ENCODE measurements around the gene NPLOC4. TPM values are rescaled to one million over a fixed set of nuclear protein-coding genes. Genes with fewer than 3 reads are reported as not detected.
A peak's percentile ranks its signal among the peaks of the same experiment; 100 is the strongest.

The NPLOC4 gene
- total RNA-seq (2022) = 83.9 and 95.1 TPM in 2 replicates
- percentile 77 among the genes with signal in this experiment for Bru-seq, nascent RNA
- BruChase-seq, experiment 1, labeled RNA remaining after a 6-hour chase = percentile 87 among the genes with signal in this experiment
- percentile 82 among the genes with signal in this experiment for BruChase-seq, experiment 2, labeled RNA remaining after a 2-hour chase
- long read RNA-seq, full-length matches to known transcripts = 98 of 146 reads
- long read RNA-seq, partial matches to known transcripts = 8 of 146 reads
- long read RNA-seq, other reads (novel, unspliced or antisense) = 40 of 146 reads

- TF ChIP-seq, protein P1, sequence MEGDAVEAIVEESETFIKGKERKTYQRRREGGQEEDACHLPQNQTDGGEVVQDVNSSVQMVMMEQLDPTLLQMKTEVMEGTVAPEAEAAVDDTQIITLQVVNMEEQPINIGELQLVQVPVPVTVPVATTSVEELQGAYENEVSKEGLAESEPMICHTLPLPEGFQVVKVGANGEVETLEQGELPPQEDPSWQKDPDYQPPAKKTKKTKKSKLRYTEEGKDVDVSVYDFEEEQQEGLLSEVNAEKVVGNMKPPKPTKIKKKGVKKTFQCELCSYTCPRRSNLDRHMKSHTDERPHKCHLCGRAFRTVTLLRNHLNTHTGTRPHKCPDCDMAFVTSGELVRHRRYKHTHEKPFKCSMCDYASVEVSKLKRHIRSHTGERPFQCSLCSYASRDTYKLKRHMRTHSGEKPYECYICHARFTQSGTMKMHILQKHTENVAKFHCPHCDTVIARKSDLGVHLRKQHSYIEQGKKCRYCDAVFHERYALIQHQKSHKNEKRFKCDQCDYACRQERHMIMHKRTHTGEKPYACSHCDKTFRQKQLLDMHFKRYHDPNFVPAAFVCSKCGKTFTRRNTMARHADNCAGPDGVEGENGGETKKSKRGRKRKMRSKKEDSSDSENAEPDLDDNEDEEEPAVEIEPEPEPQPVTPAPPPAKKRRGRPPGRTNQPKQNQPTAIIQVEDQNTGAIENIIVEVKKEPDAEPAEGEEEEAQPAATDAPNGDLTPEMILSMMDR (IDR thresholded peaks at IDR 0.05; ENCODE audit: unreplicated experiment) = no peak
- Mint-ChIP-seq H3K4me3 (ENCODE audit: unreplicated experiment) (peak within 1 kb of the TSS; percentile 89), H3K9me3 (ENCODE audit: unreplicated experiment) (no peaks in the 10 kb centered on the region), H3K4me1 (ENCODE audit: insufficient read depth, unreplicated experiment) (peaks cover 9% of the 10 kb centered on the region), H3K36me3 (ENCODE audit: insufficient read depth, unreplicated experiment) (peaks cover 20% of the 10 kb centered on the region), H3K27me3 (ENCODE audit: insufficient read depth, unreplicated experiment) (no peaks in the 10 kb centered on the region), H3K27ac (ENCODE audit: low read depth, unreplicated experiment) (peak within 1 kb of the TSS; percentile 96)
- intact Hi-C loops (cut with micrococcal nuclease) = loop anchor here (1.0 to 2.0 kb wide), 2 partner anchors 30 to 47 kb away; partner anchors contain the start of genes ARL16, CCDC137 and OXLD1
- ChIA-PET POLR2A (interaction anchor here (0.6 to 5.7 kb wide), 22 partner anchors 10 to 291 kb away, joined by 3 to 65 read pairs (median 4); partner anchors contain the start of genes ARL16, BAHCC1, CCDC137 and FAAP100), CTCF (interaction anchor here (0.6 to 0.7 kb wide), 3 partner anchors 23 to 88 kb away, joined by 3 read pairs; no protein-coding TSS in a partner anchor)
- peak; percentile 86 for DNase-seq (ENCODE audit: unreplicated experiment)
- BruUV-seq (replicated peaks) = no TSS peak
These were observed at the start of gene NPLOC4, which contains the start of gene TSPAN10 for GRCh38 chr17:81636505-81637288. NPLOC4 (minus strand) TSS chr17:81637112; CDS start chr17:81636930, 182 bp downstream. TSPAN10 (plus strand) TSS chr17:81637196; CDS start chr17:81642413, 5,217 bp downstream.

DNA sequence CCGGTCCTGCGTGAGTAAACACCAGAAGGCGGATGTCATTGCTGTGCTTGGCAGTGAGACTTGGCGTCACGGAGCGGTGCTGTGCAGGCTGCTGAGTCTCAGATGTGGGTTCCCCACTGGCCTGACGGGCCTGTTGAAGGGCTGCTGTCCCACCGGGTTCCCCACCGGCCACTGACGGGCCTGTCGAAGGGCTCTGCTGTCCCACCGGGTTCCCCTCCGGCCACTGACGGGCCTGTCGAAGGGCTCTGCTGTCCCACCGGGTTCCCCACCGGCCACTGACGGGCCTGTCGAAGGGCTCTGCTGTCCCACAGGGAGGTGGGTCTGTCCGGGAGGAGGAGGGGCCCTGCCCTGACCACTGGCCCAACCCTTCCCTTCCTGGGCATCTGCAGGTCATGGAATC lies 49.7 kb upstream of the NPLOC4 start:
- no peaks in the 10 kb centered on the region for H3K9me3 Mint-ChIP-seq (ENCODE audit: unreplicated experiment)
- intact Hi-C loops (cut with micrococcal nuclease) = no loop called here
- peak overlapping the region; percentile 75 for H3K27ac Mint-ChIP-seq (ENCODE audit: low read depth, unreplicated experiment)
- H3K36me3 Mint-ChIP-seq (ENCODE audit: insufficient read depth, unreplicated experiment) = peaks cover 48% of the 10 kb centered on the region
- H3K4me1 Mint-ChIP-seq (ENCODE audit: insufficient read depth, unreplicated experiment) = peaks cover 5% of the 10 kb centered on the region
- no peaks in the 10 kb centered on the region for H3K27me3 Mint-ChIP-seq (ENCODE audit: insufficient read depth, unreplicated experiment)
- no peak for DNase-seq (ENCODE audit: unreplicated experiment)
- H3K4me3 Mint-ChIP-seq (ENCODE audit: unreplicated experiment) = no peak overlapping the region
- CTCF ChIA-PET = interaction anchor here (1.7 kb wide), 1 partner anchor 11 kb away, joined by 4 read pairs; no protein-coding TSS in a partner anchor
- BruUV-seq (replicated peaks) = no TSS peak
- POLR2A ChIA-PET = interaction anchor here (2.3 to 3.8 kb wide), 2 partner anchors 10 to 16 kb away, joined by 7 to 19 read pairs; partner anchors contain the start of gene MRPL12
- TF ChIP-seq, protein P1 (IDR thresholded peaks at IDR 0.05; ENCODE audit: unreplicated experiment) = no peak

DNA sequence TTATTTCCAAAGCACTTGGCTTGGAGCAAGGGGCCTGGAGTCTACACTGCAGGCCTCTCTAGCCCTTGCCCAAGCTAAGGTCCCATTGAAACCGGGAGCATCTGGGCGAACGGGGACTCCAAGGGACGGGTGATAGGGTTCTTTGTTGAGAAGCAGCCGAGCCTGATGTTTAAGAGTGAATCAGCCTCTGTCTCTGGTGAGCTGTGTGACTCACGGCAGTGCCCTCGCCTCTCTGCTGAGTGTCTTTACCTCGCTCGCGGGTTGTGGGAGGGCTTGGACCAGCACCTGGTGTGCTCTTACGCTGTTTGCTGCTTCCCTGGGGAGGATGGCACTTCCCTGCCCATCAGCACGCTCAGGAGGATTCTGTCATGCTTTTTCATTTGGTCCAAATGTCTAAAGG lies 48.2 kb upstream of the NPLOC4 start:
- POLR2A ChIA-PET = interaction anchor here (0.6 to 5.0 kb wide), 13 partner anchors 11 to 446 kb away, joined by 3 to 122 read pairs (median 6); partner anchors contain the start of genes CCDC137, FAAP100, MRPL12 and NDUFAF8
- CTCF ChIA-PET = interaction anchor here (0.6 to 1.7 kb wide), 3 partner anchors 9 to 205 kb away, joined by 4 to 5 read pairs (median 4); no protein-coding TSS in a partner anchor
- Mint-ChIP-seq H3K4me3 (ENCODE audit: unreplicated experiment) (peak overlapping the region; percentile 91), H3K4me1 (ENCODE audit: insufficient read depth, unreplicated experiment) (peaks cover 5% of the 10 kb centered on the region), H3K36me3 (ENCODE audit: insufficient read depth, unreplicated experiment) (peaks cover 48% of the 10 kb centered on the region), H3K27ac (ENCODE audit: low read depth, unreplicated experiment) (peak overlapping the region; percentile 89), H3K27me3 (ENCODE audit: insufficient read depth, unreplicated experiment) (no peaks in the 10 kb centered on the region), H3K9me3 (ENCODE audit: unreplicated experiment) (no peaks in the 10 kb centered on the region)
- BruUV-seq (replicated peaks) = no TSS peak
- TF ChIP-seq, protein P1 (IDR thresholded peaks at IDR 0.05; ENCODE audit: unreplicated experiment) = no peak
- intact Hi-C loops (cut with micrococcal nuclease) = no loop called here
- DNase-seq (ENCODE audit: unreplicated experiment) = peak; percentile 65
